HFFc6 (cell line): ENCODE results near the gene NLRC3. TPM values are rescaled to one million over a fixed set of nuclear protein-coding genes. Genes with fewer than 3 reads are reported as not detected.

Experiments used
- DNase-seq: peaks from one replicate; pipeline ENCODE4 v3.0.0-alpha.2; 2018
- H3K27ac Mint-ChIP-seq: 2 replicates; pipeline ENCODE4 v1.8.0; 2020; ENCODE audit warnings: mild to moderate bottlenecking, mixed read lengths
- H3K27me3 Mint-ChIP-seq: 2 replicates; pipeline ENCODE4 v1.8.0; 2021; ENCODE audit warnings: mild to moderate bottlenecking, moderate library complexity, mixed read lengths; ENCODE audit not compliant: insufficient read depth
- H3K36me3 Mint-ChIP-seq: 2 replicates; pipeline ENCODE4 v1.8.0; 2021; ENCODE audit warnings: low read depth, mixed read lengths
- H3K4me1 Mint-ChIP-seq: 2 replicates; pipeline ENCODE4 v1.8.0; 2020; ENCODE audit warnings: low read depth, mixed read lengths
- H3K4me3 Mint-ChIP-seq: 2 replicates; pipeline ENCODE4 v1.8.0; 2020; ENCODE audit warnings: mild to moderate bottlenecking, moderate library complexity, mixed read lengths
- H3K9me3 Mint-ChIP-seq: 2 replicates; pipeline ENCODE4 v1.8.0; 2020; ENCODE audit warnings: mild to moderate bottlenecking, mixed read lengths
- CTCF ChIP-seq: fragments of 200-600 bp; sonication (generic); IDR thresholded peaks from 2 replicates; pipeline ENCODE4 v1.5.0; 2021; ENCODE audit warnings: antibody characterized with exemption, mild to moderate bottlenecking
- total RNA-seq, 6 experiments: library from RNA; stranded (reverse); fragmentation: NEBNext Ultra II Directional; extraction: Animal tissue kit (Norgen Biotek cat#: 25700); gene quantifications; 2 replicates in 1 of 6; 3 replicates in 5 of 6; pipeline ENCODE4 v1.2.3, GENCODE V29; 2021

The NLRC3 gene
- total RNA-seq, 6 experiments from 2014 or later: not detected

- no peak for TF ChIP-seq CTCF
- no peaks in the 10 kb centered on the region for H3K9me3 Mint-ChIP-seq
- no peaks in the 10 kb centered on the region; the same call in 1 of the 2 replicates for H3K27me3 Mint-ChIP-seq
- peaks cover 34% of the 10 kb centered on the region for H3K36me3 Mint-ChIP-seq
- no peak overlapping the region for H3K27ac Mint-ChIP-seq
- no peak overlapping the region for H3K4me3 Mint-ChIP-seq
- H3K4me1 Mint-ChIP-seq: no peaks in the 10 kb centered on the region
- no peak for DNase-seq
Observed at GRCh38 chr16:3601614-3602319, 24.6 kb upstream of the NLRC3 start.

- no peaks in the 10 kb centered on the region; the same call in 1 of the 2 replicates for H3K27me3 Mint-ChIP-seq
- H3K36me3 Mint-ChIP-seq: peaks cover 30% of the 10 kb centered on the region
- TF ChIP-seq CTCF: no peak
- DNase-seq: no peak
- no peak overlapping the region for H3K4me3 Mint-ChIP-seq
- no peaks in the 10 kb centered on the region for H3K4me1 Mint-ChIP-seq
- no peak overlapping the region for H3K27ac Mint-ChIP-seq
- no peaks in the 10 kb centered on the region for H3K9me3 Mint-ChIP-seq
Observed at GRCh38 chr16:3599922-3600321, 22.7 kb upstream of the NLRC3 start.

- Mint-ChIP-seq H3K36me3 (peaks cover 33% of the 10 kb centered on the region), H3K9me3 (no peaks in the 10 kb centered on the region), H3K27ac (no peak overlapping the region), H3K4me1 (no peaks in the 10 kb centered on the region), H3K27me3 (no peaks in the 10 kb centered on the region; the same call in 1 of the 2 replicates), H3K4me3 (no peak overlapping the region)
- DNase-seq: no peak
- no peak for TF ChIP-seq CTCF
Observed at GRCh38 chr16:3599121-3599520, 21.9 kb upstream of the NLRC3 start.

- no peak for TF ChIP-seq CTCF
- no peaks in the 10 kb centered on the region for H3K9me3 Mint-ChIP-seq
- DNase-seq: no peak
- no peaks in the 10 kb centered on the region; the same call in 1 of the 2 replicates for H3K27me3 Mint-ChIP-seq
- peaks cover 30% of the 10 kb centered on the region for H3K36me3 Mint-ChIP-seq
- H3K4me3 Mint-ChIP-seq: no peak overlapping the region
- no peak overlapping the region for H3K27ac Mint-ChIP-seq
- H3K4me1 Mint-ChIP-seq: no peaks in the 10 kb centered on the region
Observed at GRCh38 chr16:3598236-3598635, 21.0 kb upstream of the NLRC3 start.

GRCh38 chr16:3597676-3598075, 20.5 kb upstream of the NLRC3 start:
- Mint-ChIP-seq H3K4me1 (no peaks in the 10 kb centered on the region), H3K27ac (no peak overlapping the region), H3K4me3 (no peak overlapping the region), H3K27me3 (no peaks in the 10 kb centered on the region; the same call in 1 of the 2 replicates), H3K36me3 (peaks cover 29% of the 10 kb centered on the region), H3K9me3 (no peaks in the 10 kb centered on the region)
- no peak for DNase-seq
- no peak for TF ChIP-seq CTCF
